Mesenchymal stem cell (in vitro differentiated cells and primary cell): ENCODE data around the gene SLC24A5.
A peak's percentile ranks its signal among the peaks of the same experiment; 100 is the strongest.

Experiments
- DNase-seq: peaks from one replicate; pipeline ENCODE4 v3.0.0-alpha.2; 2013
- H2AFZ ChIP-seq: one replicate; pipeline ENCODE4 v1.6.1; 2013; ENCODE audit warnings: low read depth, mild to moderate bottlenecking, control low read depth, inconsistent platforms, low read length, moderate library complexity
- H2AK5ac ChIP-seq: 2 replicates; pipeline ENCODE4 v1.6.1; 2013; ENCODE audit warnings: low read length, moderate library complexity, mild to moderate bottlenecking, inconsistent platforms; ENCODE audit not compliant: severe bottlenecking
- H2BK120ac ChIP-seq: one replicate; pipeline ENCODE4 v1.6.1; 2013; ENCODE audit warnings: low read depth, mild to moderate bottlenecking, inconsistent platforms, low read length, moderate library complexity
- H2BK12ac ChIP-seq, 2 experiments: one replicate each; pipeline ENCODE4 v1.6.1; 2013; ENCODE audit warnings: inconsistent platforms in 2 of 2, low read length in 2 of 2, mild to moderate bottlenecking in 2 of 2, moderate library complexity in 2 of 2, control low read depth in 1 of 2
- H2BK15ac ChIP-seq: one replicate; pipeline ENCODE4 v1.6.1; 2013; ENCODE audit warnings: mild to moderate bottlenecking, low read depth, inconsistent platforms; ENCODE audit not compliant: poor library complexity, severe bottlenecking
- H2BK5ac ChIP-seq: 2 replicates; pipeline ENCODE4 v1.6.1; 2013; ENCODE audit warnings: low read depth, mild to moderate bottlenecking, low read length, control low read depth, inconsistent platforms; ENCODE audit not compliant: poor library complexity, severe bottlenecking
- H3K14ac ChIP-seq, 2 experiments: one replicate each; pipeline ENCODE4 v1.6.1; 2013; ENCODE audit warnings: inconsistent platforms in 2 of 2, low read length in 2 of 2, control low read depth in 1 of 2, mild to moderate bottlenecking in 1 of 2, moderate library complexity in 1 of 2
- H3K18ac ChIP-seq, 2 experiments: one replicate each; pipeline ENCODE4 v1.6.1; 2013; ENCODE audit warnings: inconsistent platforms in 2 of 2, low read length in 2 of 2, control low read depth in 1 of 2, low read depth in 1 of 2, mild to moderate bottlenecking in 1 of 2
- H3K23ac ChIP-seq, 2 experiments: one replicate each; pipeline ENCODE4 v1.6.1; 2013; ENCODE audit warnings: inconsistent platforms in 2 of 2, low read length in 2 of 2, mild to moderate bottlenecking in 2 of 2, moderate library complexity in 2 of 2, control low read depth in 1 of 2
- H3K27ac ChIP-seq: 2 replicates; pipeline ENCODE4 v1.5.1; 2013; ENCODE audit warnings: mild to moderate bottlenecking, moderate library complexity, low read length, control low read depth, inconsistent platforms; ENCODE audit not compliant: poor library complexity, severe bottlenecking
- H3K27me3 ChIP-seq, 2 experiments: 2 replicates each; pipeline versions ENCODE4 v1.6.1 to v1.7.0; 2013; ENCODE audit warnings: low read length in 2 of 2, mild to moderate bottlenecking in 2 of 2, moderate library complexity in 2 of 2, control low read depth in 1 of 2, inconsistent platforms in 1 of 2; ENCODE audit not compliant: control insufficient read depth in 1 of 2, insufficient read depth in 1 of 2
- H3K36me3 ChIP-seq, 2 experiments: 2 replicates each; pipeline versions ENCODE4 v1.6.1 to v1.7.0; 2013; ENCODE audit warnings: low read length in 2 of 2, control low read depth in 1 of 2, inconsistent platforms in 1 of 2, low read depth in 1 of 2, mild to moderate bottlenecking in 1 of 2; ENCODE audit not compliant: insufficient read depth in 2 of 2, control insufficient read depth in 1 of 2
- H3K4ac ChIP-seq, 2 experiments: one replicate each; pipeline ENCODE4 v1.6.1; 2013; ENCODE audit warnings: inconsistent platforms in 2 of 2, low read length in 2 of 2, mild to moderate bottlenecking in 2 of 2, moderate library complexity in 2 of 2, control low read depth in 1 of 2, low read depth in 1 of 2
- H3K4me1 ChIP-seq: 2 replicates; pipeline ENCODE4 v1.6.1; 2013; ENCODE audit warnings: low read depth, low read length, control low read depth; ENCODE audit not compliant: control insufficient read depth, insufficient read depth
- H3K4me2 ChIP-seq: 2 replicates; pipeline ENCODE4 v1.6.1; 2013; ENCODE audit warnings: low read length, mild to moderate bottlenecking, inconsistent platforms; ENCODE audit not compliant: poor library complexity, severe bottlenecking
- H3K4me3 ChIP-seq, 2 experiments: 2 replicates each; pipeline versions ENCODE4 v1.5.1 to v1.7.0; 2013; ENCODE audit warnings: low read length in 2 of 2, mild to moderate bottlenecking in 2 of 2, control low read depth in 1 of 2, low read depth in 1 of 2; ENCODE audit not compliant: insufficient read depth in 1 of 2
- H3K79me1 ChIP-seq: replicated peaks from 2 replicates; pipeline ENCODE4 v1.6.1; 2013; ENCODE audit warnings: mild to moderate bottlenecking, control low read depth, low read length, inconsistent platforms; ENCODE audit not compliant: poor library complexity, severe bottlenecking
- H3K9ac ChIP-seq: 2 replicates; pipeline ENCODE4 v1.7.0; 2013; ENCODE audit warnings: mild to moderate bottlenecking, low read length, moderate library complexity
- H3K9me3 ChIP-seq: 2 replicates; pipeline ENCODE4 v1.7.0; 2013; ENCODE audit warnings: mild to moderate bottlenecking, low read length; ENCODE audit not compliant: control insufficient read depth
- H4K8ac ChIP-seq: one replicate; pipeline ENCODE4 v1.6.1; 2013; ENCODE audit warnings: inconsistent platforms, mild to moderate bottlenecking, low read length, moderate library complexity
- H4K91ac ChIP-seq: one replicate; pipeline ENCODE4 v1.6.1; 2013; ENCODE audit warnings: mild to moderate bottlenecking, low read length, inconsistent platforms
- WGBS: methylation state at CpG from one replicate; pipeline ENCODE4 v1.1.7; 2013; ENCODE audit warnings: mixed read lengths; 5-methylcytosine and 5-hydroxymethylcytosine counted together

Gene SLC24A5

DNA sequence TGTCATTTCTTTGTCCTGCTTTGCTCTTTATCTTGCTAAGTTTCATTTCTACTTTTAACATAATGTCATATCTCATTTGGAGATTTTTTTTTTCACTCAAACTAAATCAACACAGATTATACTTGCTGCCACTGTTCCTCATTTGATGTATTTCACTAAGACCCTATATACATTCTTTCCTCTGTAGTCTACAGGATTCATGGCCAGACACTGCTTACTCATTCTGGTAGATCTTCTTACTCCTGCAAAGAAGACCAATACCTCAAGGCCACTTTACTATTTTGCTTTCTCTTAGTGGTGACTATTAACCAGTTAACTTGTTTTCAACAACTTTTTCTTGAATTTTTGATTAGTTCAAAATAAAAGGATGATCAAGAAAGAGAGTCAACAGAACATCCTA is 26.6 kb downstream of the SLC24A5 start:
- H3K4ac ChIP-seq, result no peak overlapping the region
- H3K79me1 ChIP-seq, result peaks cover 4% of the 10 kb centered on the region
- DNase-seq, result no peak
- no peaks in the 10 kb centered on the region for H3K9me3 ChIP-seq
- no peak overlapping the region for H3K18ac ChIP-seq
- H4K91ac ChIP-seq, result no peak overlapping the region
- no peak overlapping the region for H3K27ac ChIP-seq
- H3K36me3 ChIP-seq, result no peaks in the 10 kb centered on the region
- no peak overlapping the region for H2BK120ac ChIP-seq
- no peak overlapping the region for H3K14ac ChIP-seq
- H3K23ac ChIP-seq, result no peak overlapping the region
- H2BK5ac ChIP-seq, result no peak overlapping the region
- no peak overlapping the region for H4K8ac ChIP-seq
- H3K27me3 ChIP-seq, result no peaks in the 10 kb centered on the region
- no peak overlapping the region for H2AK5ac ChIP-seq
- no peaks in the 10 kb centered on the region for H3K4me1 ChIP-seq
- no peak overlapping the region for H3K4me3 ChIP-seq
- H2AFZ ChIP-seq, result no peak overlapping the region
- H3K4me2 ChIP-seq, result no peak overlapping the region
- H3K9ac ChIP-seq, result no peak overlapping the region
- no peak overlapping the region for H2BK12ac ChIP-seq
- no peak overlapping the region for H2BK15ac ChIP-seq

DNA sequence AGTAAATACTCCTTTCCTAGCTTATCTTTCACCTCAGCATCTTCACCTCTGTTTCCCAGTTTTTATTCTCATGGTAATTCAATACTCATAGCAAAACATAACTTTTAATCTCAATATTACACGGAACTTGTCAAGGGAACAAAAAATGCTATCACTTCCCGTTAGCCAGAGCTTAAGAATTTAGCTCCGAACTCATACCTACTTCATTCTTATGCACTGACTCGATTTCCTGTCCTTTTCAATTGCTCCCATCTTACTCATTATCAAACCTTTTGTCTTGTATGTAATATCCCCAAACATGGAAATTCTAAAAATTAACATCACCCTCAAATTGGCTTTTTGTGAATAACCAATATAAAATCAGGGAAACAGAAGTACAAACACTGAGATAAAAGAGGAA is 29.1 kb downstream of the SLC24A5 start:
- H2AFZ ChIP-seq, result no peak overlapping the region

DNA sequence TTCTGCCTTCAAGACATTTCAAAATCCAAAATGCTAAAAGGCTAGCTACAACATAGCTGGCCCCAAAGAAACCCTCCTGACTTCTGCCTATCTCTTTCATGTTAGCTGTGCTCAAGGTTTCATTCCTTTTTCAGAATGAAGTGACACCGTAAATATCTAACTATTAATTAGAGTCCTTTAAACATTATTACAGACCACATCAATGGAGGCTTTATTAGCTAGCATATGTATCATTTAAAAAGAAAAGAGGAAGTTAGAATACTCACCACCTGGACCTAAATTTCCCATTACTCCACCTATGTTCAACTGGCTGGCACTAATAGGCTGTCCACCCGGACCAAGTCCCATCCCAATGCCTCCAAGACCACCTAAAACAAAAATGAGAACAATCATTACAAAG is 32.7 kb downstream of the SLC24A5 start:
- Histone ChIP-seq H3K18ac (no peak overlapping the region), H2BK15ac (no peak overlapping the region), H3K14ac (no peak overlapping the region), H4K8ac (no peak overlapping the region), H4K91ac (no peak overlapping the region), H2AFZ (no peak overlapping the region), H2BK5ac (no peak overlapping the region), H3K4ac (no peak overlapping the region), H2AK5ac (no peak overlapping the region), H2BK12ac (no peak overlapping the region), H3K9me3 (no peaks in the 10 kb centered on the region), H3K9ac (no peak overlapping the region), H2BK120ac (no peak overlapping the region), H3K4me3 (no peak overlapping the region), H3K4me2 (no peak overlapping the region), H3K27ac (no peak overlapping the region), H3K4me1 (no peaks in the 10 kb centered on the region), H3K36me3 (no peaks in the 10 kb centered on the region), H3K23ac (no peak overlapping the region), H3K27me3 (no peaks in the 10 kb centered on the region), H3K79me1 (peaks cover 2% of the 10 kb centered on the region)
- DNase-seq, result no peak
- WGBS, result no CpG with 5 or more reads among the region's 2 CpGs

More for the DNA sequence above, 29.1 kb downstream of the SLC24A5 start:
- no peak overlapping the region for H3K23ac ChIP-seq
- WGBS, result 25% methylated on average over 4 of the region's 4 CpGs
- H3K27me3 ChIP-seq, result no peaks in the 10 kb centered on the region
- H3K4me2 ChIP-seq, result no peak overlapping the region
- H3K4me3 ChIP-seq, result no peak overlapping the region
- H2BK15ac ChIP-seq, result no peak overlapping the region
- peaks cover 2% of the 10 kb centered on the region for H3K79me1 ChIP-seq
- H4K91ac ChIP-seq, result no peak overlapping the region
- H3K14ac ChIP-seq, result no peak overlapping the region
- DNase-seq, result peak; percentile 22
- H2AK5ac ChIP-seq, result no peak overlapping the region
- no peak overlapping the region for H2BK12ac ChIP-seq
- no peak overlapping the region for H3K9ac ChIP-seq
- no peaks in the 10 kb centered on the region for H3K4me1 ChIP-seq
- no peak overlapping the region for H2BK120ac ChIP-seq
- H3K18ac ChIP-seq, result no peak overlapping the region
- H4K8ac ChIP-seq, result no peak overlapping the region
- H3K4ac ChIP-seq, result no peak overlapping the region
- H3K27ac ChIP-seq, result peak overlapping the region; percentile 56
- no peak overlapping the region for H2BK5ac ChIP-seq
- no peaks in the 10 kb centered on the region for H3K36me3 ChIP-seq
- no peaks in the 10 kb centered on the region for H3K9me3 ChIP-seq

DNA sequence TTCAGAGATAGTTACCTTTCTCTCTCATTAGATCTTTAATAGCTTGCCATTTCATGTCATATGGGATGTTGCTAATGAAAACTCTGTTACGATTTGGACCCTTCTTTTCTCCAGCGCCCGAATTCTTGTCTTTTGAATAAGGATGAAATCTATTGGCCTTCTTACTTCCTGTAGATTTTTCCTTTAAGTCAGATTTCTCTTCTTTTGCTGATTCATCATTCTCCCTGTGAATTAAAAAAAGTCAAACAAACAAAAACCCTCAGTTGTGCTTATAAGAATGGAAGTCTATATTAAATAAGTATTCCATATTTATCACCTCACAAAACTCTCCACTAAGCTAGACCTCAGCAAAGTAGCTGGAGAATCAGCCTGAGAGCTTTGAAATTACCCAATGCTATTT is 47.8 kb downstream of the SLC24A5 start:
- no peak overlapping the region for H3K14ac ChIP-seq
- no peaks in the 10 kb centered on the region for H3K36me3 ChIP-seq
- no peak overlapping the region for H2BK15ac ChIP-seq
- H3K4me2 ChIP-seq, result no peak overlapping the region
- H2AK5ac ChIP-seq, result no peak overlapping the region
- H2BK12ac ChIP-seq, result no peak overlapping the region
- H2AFZ ChIP-seq, result no peak overlapping the region
- H2BK120ac ChIP-seq, result no peak overlapping the region
- no peak overlapping the region for H3K4me3 ChIP-seq
- no peak overlapping the region for H3K23ac ChIP-seq
- no peak overlapping the region for H4K8ac ChIP-seq
- H3K9me3 ChIP-seq, result no peaks in the 10 kb centered on the region
- no CpG with 5 or more reads among the region's 3 CpGs for WGBS
- no peak overlapping the region for H2BK5ac ChIP-seq
- H3K79me1 ChIP-seq, result peaks cover 9% of the 10 kb centered on the region
- H3K27me3 ChIP-seq, result no peaks in the 10 kb centered on the region
- H3K18ac ChIP-seq, result no peak overlapping the region
- H3K27ac ChIP-seq, result no peak overlapping the region
- H3K4ac ChIP-seq, result no peak overlapping the region
- no peak overlapping the region for H4K91ac ChIP-seq
- DNase-seq, result no peak
- H3K9ac ChIP-seq, result no peak overlapping the region
- no peaks in the 10 kb centered on the region for H3K4me1 ChIP-seq
